GM21515 (cell line): ENCODE data around the gene ADSS2.
"Not testable (repeated sequence)": the region's sequence is repeated elsewhere in the genome, so short reads cannot be mapped to it uniquely, and the experiment has no call there.

ENCODE experiments used
- ATAC-seq: cut with Tn5 transposase; IDR thresholded peaks from one replicate; pipeline ENCODE4 v1.9.1; 2021; ENCODE audit not compliant: unreplicated experiment

The ADSS2 gene

DNA sequence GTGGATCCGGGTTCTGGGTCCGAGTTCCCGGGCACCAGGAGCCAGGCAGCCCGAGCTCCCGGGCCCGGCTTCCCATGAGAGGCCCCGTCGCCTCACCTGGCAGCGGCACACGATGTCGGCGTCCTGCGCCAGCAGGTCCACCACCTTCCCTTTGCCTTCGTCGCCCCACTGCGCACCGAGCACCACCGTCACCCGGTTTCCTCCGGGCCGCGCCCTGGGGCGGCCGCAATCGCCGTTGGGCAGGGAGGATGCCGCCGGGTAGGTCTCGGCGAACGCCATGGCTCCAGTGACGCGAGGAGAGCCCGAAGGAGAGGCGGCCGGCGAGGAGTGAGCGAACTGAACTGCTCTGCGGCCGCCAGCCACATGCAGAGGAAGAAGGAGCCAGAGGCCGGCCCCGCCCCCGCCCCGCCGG lies at the start of gene ADSS2:
Gene ADSS2, minus strand, starts transcription at position 371 of the 412 bp plus-strand sequence. Its CDS starts 92 bp downstream, at position 279.
- no peak for ATAC-seq

DNA sequence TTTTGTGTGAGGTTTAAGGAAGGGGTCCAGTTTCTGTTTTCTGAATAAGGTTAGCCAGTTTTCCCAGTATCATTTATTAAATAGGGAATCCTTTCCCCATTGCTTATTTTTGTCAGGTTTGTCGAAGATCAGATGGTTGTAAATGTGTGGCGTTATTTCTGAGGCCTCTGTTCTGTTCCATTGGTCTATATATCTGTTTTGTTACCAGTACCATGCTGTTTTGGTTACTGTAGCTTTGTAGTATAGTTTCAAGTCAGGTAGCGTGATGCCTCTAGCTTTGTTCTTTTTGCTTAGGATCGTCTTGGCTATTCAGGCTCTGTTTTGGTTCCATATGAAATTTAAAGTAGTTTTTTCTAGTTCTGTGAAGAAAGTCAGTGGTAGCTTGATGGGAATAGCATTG lies 48.8 kb upstream of the ADSS2 start:
- not testable (repeated sequence) for ATAC-seq

- not testable (repeated sequence) for ATAC-seq
Measured at GRCh38 chr1:244499484-244499883, 47.8 kb upstream of the ADSS2 start.

DNA sequence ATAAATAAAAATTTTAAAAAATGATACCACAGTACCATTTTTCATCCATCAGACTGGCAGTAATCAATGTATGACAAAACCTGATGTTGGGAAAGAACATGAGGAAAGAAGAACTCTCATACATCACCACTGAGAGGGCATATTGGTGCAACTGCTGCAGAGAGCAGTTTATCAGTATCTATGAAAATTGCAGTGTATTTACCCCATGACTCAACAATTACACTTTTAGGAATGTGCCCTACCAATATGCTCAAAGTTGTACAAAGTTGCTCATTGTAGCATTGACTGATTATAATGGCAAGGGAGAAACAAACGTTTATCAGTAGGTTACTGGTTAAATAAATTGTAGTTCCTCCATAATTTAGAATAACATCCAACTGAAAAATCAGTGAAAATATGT lies 46.1 kb upstream of the ADSS2 start:
- no peak for ATAC-seq

DNA sequence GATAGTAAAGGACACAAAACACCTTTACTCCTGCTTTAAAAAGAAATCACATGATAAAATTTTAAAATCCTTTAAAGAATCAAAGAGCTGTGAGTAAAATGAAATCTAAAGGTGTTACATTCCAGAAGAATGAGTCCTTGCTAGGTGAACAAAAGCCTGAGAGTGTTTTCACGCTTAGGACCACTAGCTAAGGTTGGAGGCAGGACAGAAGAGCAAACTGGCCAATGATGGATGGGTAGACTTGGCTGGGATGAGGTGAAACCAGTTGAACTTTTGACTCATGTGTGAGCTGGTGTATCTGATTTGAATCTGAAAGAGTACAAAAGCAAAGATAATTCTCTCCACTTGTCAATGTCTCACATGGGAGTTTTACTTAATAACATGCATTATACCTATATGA lies 44.5 kb upstream of the ADSS2 start:
- ATAC-seq = no peak

- no peak for ATAC-seq
Measured at GRCh38 chr1:244494653-244495052, 42.9 kb upstream of the ADSS2 start.

DNA sequence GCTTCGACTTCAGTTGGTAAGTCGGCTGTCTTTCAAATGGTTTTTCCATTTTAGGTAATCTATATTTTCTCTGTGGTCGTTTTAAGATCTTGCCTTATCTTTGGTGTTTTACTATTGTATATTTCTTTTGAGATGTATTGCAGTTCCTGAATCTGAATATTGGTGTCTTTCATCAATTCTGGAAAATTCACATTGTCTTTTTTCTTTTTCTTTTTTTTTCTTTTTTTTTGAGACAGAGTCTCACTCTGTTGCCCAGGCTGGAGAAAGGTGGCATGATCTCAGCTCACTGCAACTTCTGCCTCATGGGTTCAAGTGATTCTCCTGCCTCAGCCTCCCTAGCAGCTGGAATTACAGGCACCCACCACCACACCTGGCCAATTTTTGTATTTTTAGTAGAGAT lies 33.3 kb upstream of the ADSS2 start:
- ATAC-seq = not testable (repeated sequence)

DNA sequence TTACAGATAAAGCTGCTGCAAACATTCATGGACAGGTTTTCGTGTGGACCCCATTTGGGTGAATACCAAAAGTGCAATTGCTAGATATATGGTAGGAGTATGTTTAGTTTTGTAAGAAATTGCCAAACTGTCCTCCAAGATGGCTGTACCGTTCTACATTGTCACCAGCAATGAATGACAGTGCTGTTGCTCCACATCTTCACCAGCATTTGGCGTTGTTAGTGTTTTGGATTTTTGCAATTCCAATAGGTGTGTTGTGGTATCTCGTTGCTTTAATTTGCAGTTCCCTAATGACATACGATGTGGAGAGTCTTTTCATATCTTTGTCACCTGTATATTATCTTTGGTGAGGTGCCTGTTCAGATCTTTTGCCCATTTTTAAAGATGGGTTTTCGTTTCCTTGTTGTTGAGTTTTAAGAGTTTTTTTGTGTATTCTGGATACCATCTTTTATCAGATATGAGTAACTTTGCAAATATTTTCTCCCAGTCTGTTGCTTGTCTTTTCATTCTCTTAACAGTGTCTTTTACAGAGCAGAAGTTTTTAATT lies 21.4 kb upstream of the ADSS2 start:
- no peak for ATAC-seq

DNA sequence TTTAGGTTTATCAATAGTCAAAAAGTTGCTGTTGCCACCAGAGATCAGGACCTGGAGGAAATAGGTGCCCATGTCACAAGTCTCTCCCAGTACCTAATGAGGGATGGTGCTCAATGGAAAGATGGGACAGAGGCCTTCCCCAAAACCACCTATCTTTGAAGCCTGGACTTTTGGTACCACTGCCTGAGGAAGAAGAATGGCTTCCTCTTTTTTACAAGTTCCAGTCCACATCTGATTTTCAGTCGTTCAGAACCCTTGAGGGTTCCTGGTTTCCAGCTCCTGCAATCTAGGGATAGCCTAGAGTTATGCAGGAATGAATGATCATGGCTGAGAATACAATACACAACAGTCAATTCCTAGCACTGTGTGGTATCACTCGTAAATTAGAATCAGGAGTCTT lies 15.0 kb upstream of the ADSS2 start:
- ATAC-seq = no peak

DNA sequence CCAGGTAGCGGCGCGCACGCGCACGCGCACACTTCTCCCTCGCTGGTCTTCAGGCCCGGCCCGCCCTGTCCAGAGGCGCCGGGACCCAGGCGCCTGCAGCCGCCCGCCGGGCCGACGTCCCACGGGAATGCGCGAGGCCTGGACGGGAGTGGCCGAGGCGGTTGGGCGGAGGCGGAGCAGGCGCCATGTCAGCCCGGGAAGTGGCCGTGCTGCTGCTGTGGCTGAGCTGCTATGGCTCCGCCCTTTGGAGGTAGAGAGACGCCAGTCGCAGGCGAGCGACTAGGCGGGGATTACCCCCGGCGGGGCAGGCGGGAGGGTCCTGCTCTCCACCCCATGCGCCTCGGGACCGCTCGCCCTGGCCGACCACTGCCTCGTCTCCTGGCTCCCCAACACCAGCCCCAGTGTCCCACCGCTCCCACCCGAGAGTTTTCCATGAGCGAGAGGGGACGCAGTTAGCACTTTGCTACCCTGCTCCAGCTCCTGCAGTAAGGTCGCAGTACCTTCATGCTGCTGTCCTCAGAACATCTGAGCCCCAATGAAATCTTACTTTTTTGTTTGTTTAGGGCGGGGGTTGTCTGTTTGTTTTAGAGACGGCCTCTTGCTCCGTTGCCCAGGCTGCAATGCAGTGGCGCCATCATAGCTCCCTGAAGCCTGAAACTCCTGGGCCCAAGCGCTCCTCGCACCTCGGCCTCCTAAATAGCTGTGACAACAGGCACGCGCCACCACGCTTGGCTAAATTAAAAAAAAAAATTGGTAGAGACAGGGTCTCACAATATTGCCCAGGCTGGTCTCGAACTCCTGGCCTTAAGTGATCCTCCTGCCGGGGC lies 9.7 kb upstream of the ADSS2 start, which contains the start of gene CATSPERE:
Gene CATSPERE, plus strand, starts transcription at position 29 of the 827 bp plus-strand sequence. Its CDS starts 157 bp downstream, at position 186.
- ATAC-seq = peak; percentile 99

DNA sequence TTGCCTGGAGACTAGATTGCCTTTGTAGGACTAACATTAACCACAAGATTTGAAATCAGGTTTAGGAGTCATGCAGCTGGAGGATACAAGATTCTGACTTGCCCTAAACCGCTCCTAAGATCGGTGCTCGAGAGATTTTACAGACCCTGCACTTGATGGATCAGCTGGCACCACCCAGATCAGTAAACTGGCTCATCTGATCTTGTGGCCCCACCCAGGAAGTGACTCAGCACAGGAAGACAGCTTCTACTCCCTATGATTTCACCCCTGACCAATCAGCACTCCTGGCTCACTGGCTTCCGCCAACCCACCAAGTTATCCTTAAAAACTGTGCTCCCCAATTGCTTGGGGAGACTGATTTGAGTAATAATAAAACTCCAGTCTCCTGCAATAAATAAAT lies 8.5 kb upstream of the ADSS2 start:
- ATAC-seq = no peak

- no peak for ATAC-seq
Measured at GRCh38 chr1:244458781-244459180, 7.1 kb upstream of the ADSS2 start.

GRCh38 chr1:244456586-244456985 lies 4.9 kb upstream of the ADSS2 start:
- ATAC-seq = no peak

DNA sequence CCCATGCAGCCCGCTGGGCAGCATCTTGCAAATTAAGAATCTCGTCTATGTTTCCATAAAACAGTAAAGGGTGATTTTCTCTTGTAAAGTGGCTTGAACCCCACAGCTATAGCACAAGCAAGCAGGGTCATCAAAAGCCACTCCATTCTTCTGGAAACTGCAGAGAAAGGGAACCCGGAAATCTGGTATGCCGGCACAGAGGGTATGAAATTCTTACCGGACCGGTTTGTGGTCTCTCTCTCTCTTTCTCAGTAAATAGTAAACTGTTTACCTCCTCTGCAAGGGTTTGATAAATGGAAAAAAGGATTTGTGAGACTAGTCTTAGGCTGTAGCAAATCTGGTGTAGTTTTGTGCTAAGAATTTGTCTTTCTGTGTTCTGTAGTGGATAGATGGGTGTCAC lies 2.7 kb upstream of the ADSS2 start:
- ATAC-seq = no peak

DNA sequence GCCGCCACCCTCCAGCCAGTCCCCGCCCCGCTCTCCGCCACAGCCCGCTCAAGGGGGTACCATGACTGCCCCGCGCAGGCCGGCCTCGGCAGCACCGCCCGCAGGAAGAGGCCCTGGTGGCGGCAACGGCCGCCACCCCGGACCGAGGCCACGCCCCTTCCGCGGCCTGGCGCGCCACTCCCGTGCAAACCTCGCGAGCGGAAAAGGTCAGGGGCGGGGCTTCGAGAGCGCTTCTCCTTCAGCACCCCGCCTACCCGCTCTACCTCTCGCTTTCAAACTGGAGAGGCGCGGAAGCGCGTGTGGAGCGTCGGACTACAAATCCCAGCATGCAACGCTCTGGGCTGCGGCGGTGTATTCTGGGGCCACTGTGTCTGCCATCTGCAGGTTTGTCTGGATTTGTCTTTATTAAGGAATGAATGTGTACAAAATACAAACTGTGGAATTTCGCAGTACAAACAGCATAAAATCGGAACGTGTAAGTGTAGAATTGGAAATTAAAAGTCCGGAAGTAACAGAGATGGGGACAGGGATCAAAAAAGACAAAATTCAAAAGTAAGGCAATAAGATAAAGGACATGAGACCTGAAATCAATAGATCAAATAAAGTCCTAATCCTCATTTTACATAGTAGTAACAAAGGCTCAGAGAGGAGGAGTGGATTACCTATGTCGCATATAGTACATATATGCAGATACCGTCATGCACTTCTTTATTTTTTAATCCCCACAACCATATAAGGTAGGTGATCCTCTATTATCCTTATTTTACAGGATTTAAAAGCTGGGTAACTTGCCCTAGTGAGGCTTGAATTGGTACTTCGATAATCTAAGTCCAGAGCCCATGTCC lies 464 bp upstream of the ADSS2 start:
- ATAC-seq = peak; percentile 93

DNA sequence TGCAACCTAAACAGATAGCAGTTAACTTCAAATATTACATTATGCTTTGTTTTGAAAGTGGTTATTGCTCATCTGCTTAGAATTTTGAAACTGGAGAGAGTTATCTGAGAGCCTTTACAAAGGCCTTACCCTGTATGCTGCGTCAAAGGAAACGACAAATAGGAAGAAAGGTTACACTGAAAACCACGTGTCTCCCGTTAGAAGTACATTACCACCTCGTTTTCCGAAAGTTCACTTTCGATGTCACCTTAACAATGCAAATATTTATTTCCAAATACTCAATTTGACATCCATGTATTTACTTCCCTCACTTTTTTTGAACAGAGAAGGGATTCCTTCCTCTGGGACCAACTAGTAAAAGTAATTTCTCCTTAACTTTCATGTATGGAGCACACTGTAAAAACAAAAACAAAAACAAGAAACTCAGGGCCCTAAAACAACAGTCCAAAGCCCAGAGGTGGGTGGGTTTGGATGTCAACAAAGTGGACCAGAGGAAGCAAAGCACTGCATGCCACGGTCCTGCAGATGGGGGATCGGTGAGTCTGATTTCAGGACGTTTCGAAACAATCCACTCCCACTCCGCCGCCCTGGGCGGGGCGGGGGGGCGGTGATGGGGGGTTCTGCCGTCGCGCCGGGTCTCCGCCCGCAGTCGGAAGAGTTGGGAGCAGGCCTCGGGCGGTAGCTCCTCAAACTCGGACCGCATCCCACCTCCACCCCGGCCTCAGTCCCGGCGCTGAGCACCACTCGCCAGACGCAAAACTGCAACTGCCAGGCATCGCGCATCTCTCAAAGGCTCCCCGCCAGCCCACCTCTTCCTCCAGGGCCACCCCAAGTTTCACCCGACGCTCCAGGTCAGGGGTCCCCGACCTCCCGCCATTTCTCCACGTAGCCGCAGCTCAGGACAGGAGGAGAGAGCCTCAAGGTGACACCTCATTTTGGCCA lies 841 bp downstream of the ADSS2 start:
- ATAC-seq = peak; percentile 14

GRCh38 chr1:244449936-244450508 lies 1.7 kb downstream of the ADSS2 start:
- no peak for ATAC-seq

GRCh38 chr1:244448279-244449036 lies 3.3 kb downstream of the ADSS2 start:
- ATAC-seq = no peak

- ATAC-seq = no peak
Measured at GRCh38 chr1:244447552-244447951, 4.2 kb downstream of the ADSS2 start.
